ENCODE results near the gene KCTD20.

DNA sequence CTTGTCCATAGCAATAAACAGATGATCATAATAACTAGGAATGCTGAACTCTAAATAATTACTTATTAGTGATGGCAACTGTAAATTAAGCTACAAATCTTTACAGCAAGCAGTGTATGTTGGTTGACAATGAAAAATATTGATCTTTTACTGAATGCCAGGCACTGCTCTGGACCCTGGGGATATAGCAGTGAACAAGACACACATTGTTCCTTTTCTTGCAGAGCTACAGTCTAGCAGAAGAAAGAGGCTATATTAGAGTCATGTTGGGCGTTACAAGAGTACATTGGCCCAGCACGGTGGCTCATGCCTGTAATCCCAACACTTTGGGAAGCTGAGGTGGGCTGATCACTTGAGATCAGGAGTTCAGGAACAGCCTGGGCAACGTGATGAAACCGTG lies 11.6 kb upstream of the KCTD20 start:
- TF ChIP-seq, protein P1, sequence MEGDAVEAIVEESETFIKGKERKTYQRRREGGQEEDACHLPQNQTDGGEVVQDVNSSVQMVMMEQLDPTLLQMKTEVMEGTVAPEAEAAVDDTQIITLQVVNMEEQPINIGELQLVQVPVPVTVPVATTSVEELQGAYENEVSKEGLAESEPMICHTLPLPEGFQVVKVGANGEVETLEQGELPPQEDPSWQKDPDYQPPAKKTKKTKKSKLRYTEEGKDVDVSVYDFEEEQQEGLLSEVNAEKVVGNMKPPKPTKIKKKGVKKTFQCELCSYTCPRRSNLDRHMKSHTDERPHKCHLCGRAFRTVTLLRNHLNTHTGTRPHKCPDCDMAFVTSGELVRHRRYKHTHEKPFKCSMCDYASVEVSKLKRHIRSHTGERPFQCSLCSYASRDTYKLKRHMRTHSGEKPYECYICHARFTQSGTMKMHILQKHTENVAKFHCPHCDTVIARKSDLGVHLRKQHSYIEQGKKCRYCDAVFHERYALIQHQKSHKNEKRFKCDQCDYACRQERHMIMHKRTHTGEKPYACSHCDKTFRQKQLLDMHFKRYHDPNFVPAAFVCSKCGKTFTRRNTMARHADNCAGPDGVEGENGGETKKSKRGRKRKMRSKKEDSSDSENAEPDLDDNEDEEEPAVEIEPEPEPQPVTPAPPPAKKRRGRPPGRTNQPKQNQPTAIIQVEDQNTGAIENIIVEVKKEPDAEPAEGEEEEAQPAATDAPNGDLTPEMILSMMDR (IDR thresholded peaks at IDR 0.05; ENCODE audit: low read length) = no peak
- TF ChIP-seq EZH2 (optimal IDR thresholded peaks at IDR 0.05; ENCODE audit: low read depth, low read length) = no peak

Data from MM.1S (cell line).